CD14-positive monocyte (primary cell): ENCODE results near the gene EIF2B2. TPM values are rescaled to one million over a fixed set of nuclear protein-coding genes. Genes with fewer than 3 reads are reported as not detected.

Experiments
- DNase-seq, 3 donors: peaks; one replicate each; pipeline ENCODE4 v3.0.0-alpha.2; 2011 to 2022
- H2AFZ ChIP-seq: 2 replicates; pipeline ENCODE4 v1.6.0; 2012; ENCODE audit warnings: mild to moderate bottlenecking, low read depth, low read length, inconsistent platforms; ENCODE audit not compliant: insufficient read depth, poor library complexity, severe bottlenecking
- H3K27ac ChIP-seq, 2 donors: 1 replicate in 1 of 2; 2 replicates in 1 of 2; pipeline ENCODE4 v1.5.1; 2012 to 2013; ENCODE audit warnings: low read length in 2 of 2, control low read depth in 1 of 2, inconsistent platforms in 1 of 2, low read depth in 1 of 2, mild to moderate bottlenecking in 1 of 2
- H3K27me3 ChIP-seq, 2 donors: one replicate each; pipeline versions ENCODE4 v1.6.0 to v1.6.1; 2011 to 2013; ENCODE audit warnings: low read length in 2 of 2; ENCODE audit not compliant: control insufficient read depth in 2 of 2, insufficient read depth in 2 of 2
- H3K36me3 ChIP-seq, 2 donors: replicated peaks in 1 of 2; 1 replicate in 1 of 2; 2 replicates in 1 of 2; pipeline versions ENCODE4 v1.5.1 to v1.6.1; 2012 to 2013; ENCODE audit warnings: low read length in 2 of 2, control low read depth in 1 of 2, inconsistent platforms in 1 of 2, mild to moderate bottlenecking in 1 of 2; ENCODE audit not compliant: insufficient read depth in 2 of 2, control insufficient read depth in 1 of 2
- H3K4me1 ChIP-seq, 2 donors: 1 replicate in 1 of 2; 2 replicates in 1 of 2; pipeline versions ENCODE4 v1.5.1 to v1.6.1; 2012 to 2013; ENCODE audit warnings: low read length in 2 of 2, control low read depth in 1 of 2, inconsistent platforms in 1 of 2, mild to moderate bottlenecking in 1 of 2, moderate library complexity in 1 of 2; ENCODE audit not compliant: insufficient read depth in 2 of 2, control insufficient read depth in 1 of 2
- H3K4me2 ChIP-seq: replicated peaks from 2 replicates; pipeline ENCODE3; 2012; ENCODE audit warnings: low read length, moderate library complexity, mild to moderate bottlenecking; ENCODE audit not compliant: poor library complexity, severe bottlenecking; ENCODE audit errors: extremely low read depth
- H3K4me3 ChIP-seq, 3 experiments: fragments of 200-600 bp in 1 of 3; sonication (generic) in 1 of 3; replicated peaks in 1 of 3; 1 replicate in 2 of 3; 2 replicates in 1 of 3; pipeline ENCODE4 v1.5.1; 2011 to 2013; ENCODE audit warnings: low read length in 3 of 3, mild to moderate bottlenecking in 3 of 3, control low read depth in 2 of 3, low read depth in 2 of 3, inconsistent platforms in 1 of 3, moderate library complexity in 1 of 3
- H3K79me2 ChIP-seq: 2 replicates; pipeline ENCODE4 v1.6.0; 2012; ENCODE audit warnings: mild to moderate bottlenecking, control low read depth, inconsistent platforms, low read length, moderate library complexity; ENCODE audit not compliant: insufficient read depth
- H3K9ac ChIP-seq: 2 replicates; pipeline ENCODE4 v1.6.0; 2017; ENCODE audit warnings: low read length, mild to moderate bottlenecking; ENCODE audit not compliant: insufficient read depth, poor library complexity, severe bottlenecking
- H3K9me3 ChIP-seq, 2 donors: replicated peaks in 1 of 2; 1 replicate in 1 of 2; 2 replicates in 1 of 2; pipeline versions ENCODE4 v1.5.1 to v1.6.1; 2012 to 2013; ENCODE audit warnings: low read length in 2 of 2, control low read depth in 1 of 2; ENCODE audit not compliant: control insufficient read depth in 1 of 2, insufficient read depth in 1 of 2
- H4K20me1 ChIP-seq: 2 replicates; pipeline ENCODE4 v1.6.0; 2012; ENCODE audit warnings: mild to moderate bottlenecking, low read length, control low read depth, moderate library complexity; ENCODE audit not compliant: insufficient read depth
- H3K27ac Mint-ChIP-seq, 7 donors: one replicate each; pipeline ENCODE4 v1.8.0; 2020; ENCODE audit warnings: mild to moderate bottlenecking in 7 of 7, mixed read lengths in 7 of 7, moderate library complexity in 6 of 7, inconsistent platforms in 2 of 7
- H3K27me3 Mint-ChIP-seq, 3 donors: one replicate each; pipeline ENCODE4 v1.8.0; 2021 to 2022; ENCODE audit warnings: low read depth in 3 of 3, mild to moderate bottlenecking in 3 of 3, mixed read lengths in 3 of 3, moderate library complexity in 3 of 3, inconsistent platforms in 1 of 3
- H3K36me3 Mint-ChIP-seq, 2 donors: one replicate each; pipeline ENCODE4 v1.8.0; 2020; ENCODE audit warnings: mixed read lengths in 2 of 2, inconsistent platforms in 1 of 2, mild to moderate bottlenecking in 1 of 2
- H3K4me1 Mint-ChIP-seq: one replicate; pipeline ENCODE4 v1.8.0; 2020; ENCODE audit warnings: mild to moderate bottlenecking, mixed read lengths
- H3K4me3 Mint-ChIP-seq, 2 donors: one replicate each; pipeline ENCODE4 v1.8.0; 2020; ENCODE audit warnings: mild to moderate bottlenecking in 2 of 2, mixed read lengths in 2 of 2, moderate library complexity in 1 of 2
- H3K9me3 Mint-ChIP-seq, 7 donors: one replicate each; pipeline ENCODE4 v1.8.0; 2020 to 2022; ENCODE audit warnings: mixed read lengths in 7 of 7, mild to moderate bottlenecking in 6 of 7, moderate library complexity in 6 of 7, inconsistent platforms in 2 of 7
- WGBS: methylation state at CpG from one replicate; pipeline ENCODE4 v1.1.5; 2013; ENCODE audit warnings: missing lambda C conversion rate; ENCODE audit not compliant: insufficient coverage; 5-methylcytosine and 5-hydroxymethylcytosine counted together
- intact Hi-C, 2 donors: fragments of 100-400 bp; cut with micrococcal nuclease; formaldehyde crosslinking; loops; one replicate each; pipeline versions ENCODE4 v1.15.0 to v1.15.1; 2023
- polyA plus RNA-seq, 3 donors: library from polyadenylated mRNA; depleted of rRNA in 1 of 3; unstranded in 2 of 3; stranded (reverse) in 1 of 3; fragments of 300-500 nt in 2 of 3; fragments of >200 nt in 1 of 3; fragmentation: Illumina TruSeq in 2 of 3; gene quantifications; 1 replicate in 2 of 3; 2 replicates in 1 of 3; pipeline ENCODE4 v1.2.3, GENCODE V29; 2012 to 2021
- TF ChIP-seq, protein P1 (sequence below): fragments of 200-600 bp; IDR thresholded peaks from one replicate; pipeline ENCODE4 v1.8.0; 2022; ENCODE audit warnings: antibody characterized with exemption, mild to moderate bottlenecking

Gene EIF2B2
- polyA plus RNA-seq, 3 donors, result 20.8 to 26.3 (median 23.9) TPM

DNA sequence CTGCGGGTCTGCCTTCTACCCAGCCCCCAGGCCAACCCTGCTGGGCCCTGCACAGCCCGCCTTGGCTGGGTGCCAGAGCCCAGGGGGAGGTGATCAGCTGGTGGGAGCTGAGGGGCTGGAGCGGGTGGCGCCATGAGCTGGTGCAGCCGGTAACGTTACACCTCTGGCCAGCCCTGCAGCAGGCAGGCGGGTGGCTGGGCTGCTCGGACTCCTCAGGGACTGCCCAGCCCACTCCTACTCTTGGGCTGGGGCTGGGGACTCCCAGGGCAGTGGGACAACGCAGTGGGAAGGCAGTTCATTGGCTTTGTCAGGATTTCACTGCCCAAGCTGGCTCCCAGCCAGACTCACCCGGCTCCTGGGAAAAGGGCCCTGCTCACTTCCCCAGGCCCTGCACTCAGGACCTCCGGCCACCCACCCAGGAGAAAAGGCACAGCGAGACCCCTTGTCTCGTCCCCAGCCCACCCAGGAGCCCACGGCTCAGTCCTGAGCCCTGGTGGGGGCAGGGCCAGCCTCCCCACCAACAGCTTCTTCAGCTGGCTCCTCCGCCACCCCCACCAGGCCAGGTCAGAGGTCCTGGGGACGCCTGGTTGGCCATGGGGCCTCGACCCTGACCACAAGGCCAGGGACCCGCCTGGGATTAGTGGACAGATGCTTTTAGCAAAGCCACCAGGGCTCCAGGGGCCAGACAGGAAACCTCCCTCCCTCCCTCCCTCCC lies 48.3 kb upstream of the EIF2B2 start:
- H3K4me3 ChIP-seq, result peak overlapping the region in 1 of 3 experiments; percentile 73
- Mint-ChIP-seq H3K27me3 (peaks cover 15 to 38% (median 21%) of the 10 kb centered on the region in 3 donors), H3K27ac (no peak overlapping the region), H3K4me3 (peak overlapping the region in 1 of 2 donors; percentile 26), H3K4me1 (peaks cover 6% of the 10 kb centered on the region), H3K9me3 (peaks cover 0 to 3% (median 0%) of the 10 kb centered on the region in 7 donors), H3K36me3 (no peaks in the 10 kb centered on the region)
- WGBS, result 76% methylated on average over 11 of the region's 18 CpGs
- H3K79me2 ChIP-seq, result no peaks in the 10 kb centered on the region
- intact Hi-C loops, result no loop called here
- DNase-seq, result no peak
- TF ChIP-seq, protein P1, sequence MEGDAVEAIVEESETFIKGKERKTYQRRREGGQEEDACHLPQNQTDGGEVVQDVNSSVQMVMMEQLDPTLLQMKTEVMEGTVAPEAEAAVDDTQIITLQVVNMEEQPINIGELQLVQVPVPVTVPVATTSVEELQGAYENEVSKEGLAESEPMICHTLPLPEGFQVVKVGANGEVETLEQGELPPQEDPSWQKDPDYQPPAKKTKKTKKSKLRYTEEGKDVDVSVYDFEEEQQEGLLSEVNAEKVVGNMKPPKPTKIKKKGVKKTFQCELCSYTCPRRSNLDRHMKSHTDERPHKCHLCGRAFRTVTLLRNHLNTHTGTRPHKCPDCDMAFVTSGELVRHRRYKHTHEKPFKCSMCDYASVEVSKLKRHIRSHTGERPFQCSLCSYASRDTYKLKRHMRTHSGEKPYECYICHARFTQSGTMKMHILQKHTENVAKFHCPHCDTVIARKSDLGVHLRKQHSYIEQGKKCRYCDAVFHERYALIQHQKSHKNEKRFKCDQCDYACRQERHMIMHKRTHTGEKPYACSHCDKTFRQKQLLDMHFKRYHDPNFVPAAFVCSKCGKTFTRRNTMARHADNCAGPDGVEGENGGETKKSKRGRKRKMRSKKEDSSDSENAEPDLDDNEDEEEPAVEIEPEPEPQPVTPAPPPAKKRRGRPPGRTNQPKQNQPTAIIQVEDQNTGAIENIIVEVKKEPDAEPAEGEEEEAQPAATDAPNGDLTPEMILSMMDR, result no peak
- H3K27me3 ChIP-seq, result peaks cover 3 to 23% of the 10 kb centered on the region in 2 donors
- no peaks in the 10 kb centered on the region for H3K36me3 ChIP-seq
- no peak overlapping the region for H2AFZ ChIP-seq
- no peaks in the 10 kb centered on the region for H3K9me3 ChIP-seq
- peaks cover 9 to 14% of the 10 kb centered on the region in 2 donors for H3K4me1 ChIP-seq
- H3K9ac ChIP-seq, result peak overlapping the region; percentile 46
- H4K20me1 ChIP-seq, result no peaks in the 10 kb centered on the region
- no peak overlapping the region for H3K27ac ChIP-seq
- peak overlapping the region; percentile 80 for H3K4me2 ChIP-seq

GRCh38 chr14:74954947-74955228 lies 47.8 kb upstream of the EIF2B2 start:
- DNase-seq, result no peak
- H3K27ac Mint-ChIP-seq, result no peak overlapping the region
- peak overlapping the region; percentile 80 for H3K4me2 ChIP-seq
- intact Hi-C loops, result no loop called here
- no peaks in the 10 kb centered on the region for H3K36me3 Mint-ChIP-seq
- H3K4me3 ChIP-seq, result peak overlapping the region; percentile 10 to 73 (median 19)
- peaks cover 9 to 19% of the 10 kb centered on the region in 2 donors for H3K4me1 ChIP-seq
- H3K79me2 ChIP-seq, result no peaks in the 10 kb centered on the region
- H4K20me1 ChIP-seq, result no peaks in the 10 kb centered on the region
- peaks cover 11% of the 10 kb centered on the region for H3K4me1 Mint-ChIP-seq
- TF ChIP-seq, protein P1, result no peak
- H3K36me3 ChIP-seq, result no peaks in the 10 kb centered on the region
- peaks cover 14 to 37% (median 20%) of the 10 kb centered on the region in 3 donors for H3K27me3 Mint-ChIP-seq
- H2AFZ ChIP-seq, result peak overlapping the region; percentile 91
- H3K9me3 ChIP-seq, result no peaks in the 10 kb centered on the region
- H3K27ac ChIP-seq, result no peak overlapping the region
- peaks cover 0 to 3% (median 0%) of the 10 kb centered on the region in 7 donors for H3K9me3 Mint-ChIP-seq
- 0% methylated on average over 2 of the region's 3 CpGs for WGBS
- H3K4me3 Mint-ChIP-seq, result peak overlapping the region; percentile 56 to 79
- H3K9ac ChIP-seq, result peak overlapping the region; percentile 46
- peaks cover 3 to 23% of the 10 kb centered on the region in 2 donors for H3K27me3 ChIP-seq
